H9 (cell line): ENCODE data around the gene PRXL2C. TPM values are rescaled to one million over a fixed set of nuclear protein-coding genes. Genes with fewer than 3 reads are reported as not detected.
"Not testable (repeated sequence)": the region's sequence is repeated elsewhere in the genome, so short reads cannot be mapped to it uniquely, and the experiment has no call there.

Experiments used
- DNase-seq: peaks from one replicate; pipeline ENCODE4 v3.0.0-alpha.2; 2017
- H2AFZ ChIP-seq: one replicate; pipeline ENCODE4 v1.6.1; 2013; ENCODE audit warnings: mild to moderate bottlenecking, low read length, control low read depth, moderate library complexity
- H2AK5ac ChIP-seq: 2 replicates; pipeline ENCODE4 v1.6.1; 2013; ENCODE audit warnings: low read length, control low read depth, mixed read lengths; ENCODE audit not compliant: insufficient read length
- H2BK120ac ChIP-seq: one replicate; pipeline ENCODE4 v1.6.1; 2013; ENCODE audit warnings: low read depth, mild to moderate bottlenecking, low read length, control low read depth, inconsistent platforms; ENCODE audit not compliant: poor library complexity, severe bottlenecking
- H2BK12ac ChIP-seq: 2 replicates; pipeline ENCODE4 v1.6.1; 2013; ENCODE audit warnings: low read length, control low read depth, mixed read lengths, low read depth; ENCODE audit not compliant: insufficient read length
- H2BK15ac ChIP-seq: 2 replicates; pipeline ENCODE4 v1.6.1; 2013; ENCODE audit warnings: low read depth, low read length, control low read depth
- H2BK20ac ChIP-seq: one replicate; pipeline ENCODE4 v1.6.1; 2013; ENCODE audit warnings: low read depth, mild to moderate bottlenecking, low read length, control low read depth, inconsistent platforms; ENCODE audit not compliant: poor library complexity, severe bottlenecking
- H2BK5ac ChIP-seq: 2 replicates; pipeline ENCODE4 v1.6.1; 2013; ENCODE audit warnings: low read length, control low read depth, mixed read lengths; ENCODE audit not compliant: insufficient read length
- H3K14ac ChIP-seq: 2 replicates; pipeline ENCODE4 v1.6.1; 2013; ENCODE audit warnings: low read length, control low read depth; ENCODE audit not compliant: insufficient read depth
- H3K18ac ChIP-seq: 2 replicates; pipeline ENCODE4 v1.6.1; 2013; ENCODE audit warnings: low read depth, mild to moderate bottlenecking, mixed read lengths, low read length, control low read depth; ENCODE audit not compliant: insufficient read length
- H3K23ac ChIP-seq: 2 replicates; pipeline ENCODE4 v1.6.1; 2013; ENCODE audit warnings: low read length, control low read depth, mixed read lengths, low read depth; ENCODE audit not compliant: insufficient read length
- H3K23me2 ChIP-seq: 2 replicates; pipeline ENCODE4 v1.6.1; 2013; ENCODE audit warnings: low read depth, mild to moderate bottlenecking, mixed read lengths, low read length, control low read depth; ENCODE audit not compliant: insufficient read length, poor library complexity, severe bottlenecking
- H3K27ac ChIP-seq: 2 replicates; pipeline ENCODE4 v1.5.1; 2013; ENCODE audit warnings: low read length, control low read depth, mixed read lengths, low read depth; ENCODE audit not compliant: insufficient read length
- H3K27me3 ChIP-seq: 2 replicates; pipeline ENCODE4 v1.6.1; 2013; ENCODE audit warnings: low read length, control low read depth, inconsistent platforms; ENCODE audit not compliant: insufficient read depth
- H3K4ac ChIP-seq: 2 replicates; pipeline ENCODE4 v1.6.1; 2013; ENCODE audit warnings: low read depth, mild to moderate bottlenecking, control low read depth, inconsistent platforms, low read length, moderate library complexity
- H3K4me1 ChIP-seq: 2 replicates; pipeline ENCODE4 v1.6.1; 2013; ENCODE audit warnings: low read length, control low read depth, inconsistent platforms; ENCODE audit not compliant: insufficient read depth
- H3K4me2 ChIP-seq: 2 replicates; pipeline ENCODE4 v1.6.1; 2013; ENCODE audit warnings: low read length, control low read depth, mixed read lengths; ENCODE audit not compliant: insufficient read length, insufficient read depth
- H3K56ac ChIP-seq: 2 replicates; pipeline ENCODE4 v1.6.1; 2013; ENCODE audit warnings: low read depth, mild to moderate bottlenecking, mixed read lengths, low read length, control low read depth; ENCODE audit not compliant: insufficient read length
- H3K79me1 ChIP-seq: 2 replicates; pipeline ENCODE4 v1.6.1; 2013; ENCODE audit warnings: low read depth, mild to moderate bottlenecking, moderate library complexity, low read length, control low read depth, inconsistent platforms; ENCODE audit not compliant: insufficient read depth, poor library complexity, severe bottlenecking
- H3K79me2 ChIP-seq: 2 replicates; pipeline ENCODE4 v1.6.1; 2013; ENCODE audit warnings: low read length, control low read depth, inconsistent platforms; ENCODE audit not compliant: insufficient read depth
- H3K9ac ChIP-seq: 2 replicates; pipeline ENCODE4 v1.6.1; 2013; ENCODE audit warnings: low read length, control low read depth, mixed read lengths; ENCODE audit not compliant: insufficient read length; ENCODE audit errors: extremely low read depth
- H3K9me3 ChIP-seq: one replicate; pipeline ENCODE4 v1.6.1; 2013; ENCODE audit warnings: low read depth, low read length, inconsistent platforms; ENCODE audit not compliant: control insufficient read depth
- H3T11ph ChIP-seq: one replicate; pipeline ENCODE4 v1.6.1; 2013; ENCODE audit warnings: mild to moderate bottlenecking, low read length, control low read depth, inconsistent platforms
- H4K20me1 ChIP-seq: one replicate; pipeline ENCODE4 v1.6.1; 2013; ENCODE audit not compliant: control insufficient read depth, insufficient read length, insufficient read depth
- H4K5ac ChIP-seq: 2 replicates; pipeline ENCODE4 v1.6.1; 2013; ENCODE audit warnings: low read depth, mild to moderate bottlenecking, mixed read lengths, low read length, control low read depth; ENCODE audit not compliant: insufficient read length
- H4K8ac ChIP-seq: replicated peaks from 2 replicates; pipeline ENCODE4 v1.6.1; 2013; ENCODE audit warnings: low read length, control low read depth, mixed read lengths, low read depth; ENCODE audit not compliant: insufficient read length
- H4K91ac ChIP-seq: 2 replicates; pipeline ENCODE4 v1.6.1; 2013; ENCODE audit warnings: low read depth, mild to moderate bottlenecking, moderate library complexity, mixed read lengths, low read length, control low read depth; ENCODE audit not compliant: insufficient read length
- H3K27ac Mint-ChIP-seq, 3 experiments: 2 replicates in 2 of 3; 3 replicates in 1 of 3; pipeline ENCODE4 v1.8.0; 2020 to 2021; ENCODE audit warnings: mixed read lengths in 3 of 3, mild to moderate bottlenecking in 1 of 3, moderate library complexity in 1 of 3
- H3K27me3 Mint-ChIP-seq: 2 replicates; pipeline ENCODE4 v1.8.0; 2021; ENCODE audit warnings: low read depth, mild to moderate bottlenecking, moderate library complexity, mixed read lengths
- H3K36me3 Mint-ChIP-seq, 3 experiments: 2 replicates in 2 of 3; 3 replicates in 1 of 3; pipeline ENCODE4 v1.8.0; 2020 to 2021; ENCODE audit warnings: low read depth in 3 of 3, mixed read lengths in 3 of 3; ENCODE audit not compliant: insufficient read depth in 1 of 3
- H3K4me1 Mint-ChIP-seq, 2 experiments: 2 replicates each; pipeline ENCODE4 v1.8.0; 2020; ENCODE audit warnings: mixed read lengths in 2 of 2
- H3K4me3 Mint-ChIP-seq, 2 experiments: 2 replicates in 1 of 2; 3 replicates in 1 of 2; pipeline ENCODE4 v1.8.0; 2020 to 2021; ENCODE audit warnings: mild to moderate bottlenecking in 2 of 2, mixed read lengths in 2 of 2, moderate library complexity in 1 of 2
- H3K9me3 Mint-ChIP-seq, 2 experiments: 2 replicates in 1 of 2; 3 replicates in 1 of 2; pipeline ENCODE4 v1.8.0; 2020; ENCODE audit warnings: mild to moderate bottlenecking in 2 of 2, mixed read lengths in 2 of 2, moderate library complexity in 1 of 2
- CTCF ChIP-seq: fragments of 200-600 bp; sonication (generic); conservative IDR thresholded peaks from 3 replicates; pipeline ENCODE4 v1.8.0; 2021; ENCODE audit warnings: antibody characterized with exemption, mild to moderate bottlenecking
- whole genome bisulfite sequencing: extraction: QIAGEN DNeasy Blood & Tissue Kit; methylation state at CpG from one replicate; pipeline ENCODE4 v1.1.7; 2013; ENCODE audit warnings: missing lambda C conversion rate, low lambda C conversion rate, mixed read lengths; ENCODE audit not compliant: insufficient read length; ENCODE audit errors: extremely low coverage; 5-methylcytosine and 5-hydroxymethylcytosine counted together
- total RNA-seq: library from RNA; stranded (reverse); gene quantifications from 2 replicates; pipeline ENCODE4 v1.2.1, GENCODE V29; 2021

The PRXL2C gene
- total RNA-seq, 1 experiment from 2014 or later: 4.7 TPM

- no peak overlapping the region for H3K18ac ChIP-seq
- no peak for TF ChIP-seq CTCF
- no peak overlapping the region for H2AK5ac ChIP-seq
Measured at GRCh38 chr9:96636368-96636767, 18.7 kb downstream of the PRXL2C start.

GRCh38 chr9:96633579-96633978 lies 21.5 kb downstream of the PRXL2C start:
- H3K4me1 Mint-ChIP-seq, H3K79me2 ChIP-seq, H2AFZ ChIP-seq, H3K27ac ChIP-seq, H4K20me1 ChIP-seq, H3K9me3 ChIP-seq, H2BK5ac ChIP-seq, H3K27ac Mint-ChIP-seq, H3K23me2 ChIP-seq, H3K4me2 ChIP-seq, H3K18ac ChIP-seq, H2AK5ac ChIP-seq, H3K4me1 ChIP-seq, H2BK12ac ChIP-seq, H3K23ac ChIP-seq, H3K14ac ChIP-seq, H3K27me3 ChIP-seq, H4K91ac ChIP-seq, H3K4me3 Mint-ChIP-seq, H4K8ac ChIP-seq, H2BK15ac ChIP-seq, H4K5ac ChIP-seq, H2BK20ac ChIP-seq, H3K9ac ChIP-seq, DNase-seq, H3K56ac ChIP-seq, H3K79me1 ChIP-seq, H3T11ph ChIP-seq, H2BK120ac ChIP-seq, H3K36me3 Mint-ChIP-seq, H3K9me3 Mint-ChIP-seq, H3K4ac ChIP-seq: not testable (repeated sequence)
- WGBS: no CpG with 5 or more reads among the region's 8 CpGs
- peaks cover 11% of the 10 kb centered on the region for H3K27me3 Mint-ChIP-seq

More at GRCh38 chr9:96636368-96636767, 18.7 kb downstream of the PRXL2C start:
- Histone ChIP-seq H3K4me1 (no peaks in the 10 kb centered on the region), H2BK20ac (no peak overlapping the region), H4K5ac (no peak overlapping the region), H4K20me1 (no peaks in the 10 kb centered on the region), H3T11ph (no peak overlapping the region), H3K27me3 (no peaks in the 10 kb centered on the region), H4K8ac (no peak overlapping the region), H2BK5ac (no peak overlapping the region), H3K27ac (no peak overlapping the region), H3K9ac (no peak overlapping the region), H3K14ac (no peak overlapping the region), H2BK120ac (no peak overlapping the region), H3K4ac (no peak overlapping the region), H3K9me3 (no peaks in the 10 kb centered on the region), H4K91ac (no peak overlapping the region), H3K23me2 (no peaks in the 10 kb centered on the region), H2BK15ac (no peak overlapping the region), H3K56ac (no peak overlapping the region), H3K79me1 (no peaks in the 10 kb centered on the region), H3K4me2 (no peak overlapping the region), H2BK12ac (no peak overlapping the region), H2AFZ (no peak overlapping the region), H3K79me2 (no peaks in the 10 kb centered on the region), H3K23ac (no peak overlapping the region)
- H3K36me3 Mint-ChIP-seq: no peaks in the 10 kb centered on the region; a peak in 2 of 7 replicates
- H3K4me1 Mint-ChIP-seq: no peaks in the 10 kb centered on the region
- peaks cover 2% of the 10 kb centered on the region for H3K27me3 Mint-ChIP-seq
- no peak overlapping the region for H3K4me3 Mint-ChIP-seq
- no peak for DNase-seq
- no peaks in the 10 kb centered on the region for H3K9me3 Mint-ChIP-seq
- no peak overlapping the region for H3K27ac Mint-ChIP-seq
- no CpG with 5 or more reads among the region's 1 CpG for WGBS
